ENCODE results near the gene MYO1E. TPM values are rescaled to one million over a fixed set of nuclear protein-coding genes. Genes with fewer than 3 reads are reported as not detected.
"Not testable (repeated sequence)": the region's sequence is repeated elsewhere in the genome, so short reads cannot be mapped to it uniquely, and the experiment has no call there.

Gene MYO1E
- total RNA-seq, 2 donors from 2014 or later, result 252 to 329 TPM

GRCh38 chr15:59131969-59132562 lies 240.6 kb downstream of the MYO1E start:
- Histone ChIP-seq H3K9ac (ENCODE audit: low read depth in 2 of 2, low read length in 2 of 2) (peak overlapping the region in 1 of 2 donors; percentile 58), H3K9me3 (no peaks in the 10 kb centered on the region), H3K27ac (peak overlapping the region; percentile 80), H3K36me3 (no peaks in the 10 kb centered on the region), H3K4me3 (no peak overlapping the region), H3K4me1 (peaks cover 8% of the 10 kb centered on the region), H3K27me3 (no peaks in the 10 kb centered on the region)
- DNase-seq, result peak; percentile 51
- TF ChIP-seq CTCF (IDR thresholded peaks at IDR 0.05), result no peak
- intact Hi-C loops (cut with DNase I), result no loop called here

GRCh38 chr15:59131456-59131855 lies 241.2 kb downstream of the MYO1E start:
- H3K27me3 ChIP-seq, result no peaks in the 10 kb centered on the region
- no peaks in the 10 kb centered on the region for H3K36me3 ChIP-seq
- DNase-seq, result no peak
- H3K9me3 ChIP-seq, result no peaks in the 10 kb centered on the region
- H3K27ac ChIP-seq, result peak overlapping the region; percentile 80
- intact Hi-C loops (cut with DNase I), result no loop called here
- TF ChIP-seq CTCF (IDR thresholded peaks at IDR 0.05), result no peak
- peaks cover 8% of the 10 kb centered on the region for H3K4me1 ChIP-seq
- peak overlapping the region; percentile 1 to 58 for H3K9ac ChIP-seq (ENCODE audit: low read depth in 2 of 2, low read length in 2 of 2)
- no peak overlapping the region for H3K4me3 ChIP-seq

GRCh38 chr15:59127255-59127654 lies 245.4 kb downstream of the MYO1E start:
- H3K9me3 ChIP-seq; intact Hi-C loops (cut with DNase I); H3K36me3 ChIP-seq; H3K9ac ChIP-seq (ENCODE audit: low read depth in 2 of 2, low read length in 2 of 2); H3K27ac ChIP-seq; H3K4me3 ChIP-seq; H3K27me3 ChIP-seq; DNase-seq: not testable (repeated sequence)
- H3K4me1 ChIP-seq, result peaks cover 12% of the 10 kb centered on the region

- H3K4me3 ChIP-seq; DNase-seq; H3K27ac ChIP-seq; H3K36me3 ChIP-seq; H3K4me1 ChIP-seq; H3K9me3 ChIP-seq; H3K9ac ChIP-seq (ENCODE audit: low read depth in 2 of 2, low read length in 2 of 2); intact Hi-C loops (cut with DNase I); H3K27me3 ChIP-seq: not testable (repeated sequence)
These were observed 247.0 kb downstream of the MYO1E start for GRCh38 chr15:59125683-59126082.

GRCh38 chr15:59124261-59124660 lies 248.4 kb downstream of the MYO1E start:
- peak; percentile 73 for DNase-seq
- Histone ChIP-seq H3K36me3 (no peaks in the 10 kb centered on the region), H3K27ac (peak overlapping the region; percentile 62), H3K27me3 (no peaks in the 10 kb centered on the region), H3K4me3 (no peak overlapping the region), H3K4me1 (peaks cover 4% of the 10 kb centered on the region), H3K9me3 (no peaks in the 10 kb centered on the region), H3K9ac (ENCODE audit: low read depth in 2 of 2, low read length in 2 of 2) (no peak overlapping the region)
- TF ChIP-seq CTCF (IDR thresholded peaks at IDR 0.05), result no peak
- intact Hi-C loops (cut with DNase I), result no loop called here

GRCh38 chr15:59120937-59121336 lies 251.7 kb downstream of the MYO1E start:
- no peaks in the 10 kb centered on the region for H3K9me3 ChIP-seq
- intact Hi-C loops (cut with DNase I), result no loop called here
- no peak overlapping the region for H3K9ac ChIP-seq (ENCODE audit: low read depth in 2 of 2, low read length in 2 of 2)
- no peak overlapping the region for H3K4me3 ChIP-seq
- peaks cover 4% of the 10 kb centered on the region for H3K4me1 ChIP-seq
- TF ChIP-seq CTCF (IDR thresholded peaks at IDR 0.05), result no peak
- no peaks in the 10 kb centered on the region for H3K27me3 ChIP-seq
- no peak overlapping the region for H3K27ac ChIP-seq
- no peak for DNase-seq
- no peaks in the 10 kb centered on the region for H3K36me3 ChIP-seq
